Lower lobe of right lung (tissue), 2 donors: Measurements from ENCODE around the gene AMMECR1. TPM values are rescaled to one million over a fixed set of nuclear protein-coding genes. Genes with fewer than 3 reads are reported as not detected.

Source experiments
- ATAC-seq, 2 donors: fragments of 200-7000 bp; cut with Tn5 transposase; one replicate each; pipeline ENCODE4 v1.9.1; 2020 to 2022; ENCODE audit warnings: mild to moderate bottlenecking in 2 of 2, moderate library complexity in 2 of 2
- DNase-seq: peaks from one replicate; pipeline ENCODE4 v3.0.0-alpha.2; 2020
- H3K27ac ChIP-seq: fragments of 200-600 bp; one replicate; pipeline ENCODE4 v1.8.0; 2022
- H3K27me3 ChIP-seq: fragments of 200-600 bp; one replicate; pipeline ENCODE4 v1.8.0; 2022; ENCODE audit warnings: low read depth
- H3K36me3 ChIP-seq: fragments of 200-600 bp; one replicate; pipeline ENCODE4 v1.8.0; 2022; ENCODE audit warnings: mild to moderate bottlenecking
- H3K4me1 ChIP-seq: fragments of 200-600 bp; one replicate; pipeline ENCODE4 v1.8.0; 2022
- H3K4me3 ChIP-seq: fragments of 200-600 bp; one replicate; pipeline ENCODE4 v1.8.0; 2022; ENCODE audit warnings: mild to moderate bottlenecking
- H3K9me3 ChIP-seq: fragments of 200-600 bp; one replicate; pipeline ENCODE4 v1.8.0; 2022
- CTCF ChIP-seq: fragments of 200-600 bp; IDR thresholded peaks from one replicate; pipeline ENCODE4 v1.8.0; 2022; ENCODE audit warnings: antibody characterized with exemption, mild to moderate bottlenecking
- intact Hi-C: fragments of 100-400 bp; cut with DNase I; formaldehyde crosslinking; loops from one replicate; pipeline ENCODE4 v1.11.0; 2022
- total RNA-seq: library from RNA; stranded (reverse); fragmentation: NEBNext Ultra II Directional; extraction: Animal tissue kit (Norgen Biotek cat#: 25700); gene quantifications from one replicate; pipeline ENCODE4 v1.2.1, GENCODE V29; 2021
- donor health status: DM: no; HTN: yes; CAD: no; lungs with severe emphysema.

AMMECR1 gene
- total RNA-seq, 1 donor from 2014 or later: 6.5 TPM

- H3K4me3 ChIP-seq: no peak overlapping the region
- DNase-seq (no peak), ATAC-seq (no peak)
- no peaks in the 10 kb centered on the region for H3K27me3 ChIP-seq
- no peaks in the 10 kb centered on the region for H3K36me3 ChIP-seq
- no peaks in the 10 kb centered on the region for H3K9me3 ChIP-seq
- intact Hi-C loops: no loop called here
- H3K27ac ChIP-seq: no peak overlapping the region
- TF ChIP-seq CTCF: no peak
- H3K4me1 ChIP-seq: no peaks in the 10 kb centered on the region
These were observed 7.7 kb downstream of the AMMECR1 start for GRCh38 chrX:110310000-110310790.

GRCh38 chrX:110308220-110308619 is 9.7 kb downstream of the AMMECR1 start:
- intact Hi-C loops: no loop called here
- DNase-seq: no peak
- Histone ChIP-seq H3K4me1 (no peaks in the 10 kb centered on the region), H3K36me3 (no peaks in the 10 kb centered on the region), H3K4me3 (no peak overlapping the region), H3K27me3 (no peaks in the 10 kb centered on the region), H3K9me3 (no peaks in the 10 kb centered on the region), H3K27ac (no peak overlapping the region)
- no peak for ATAC-seq
- no peak for TF ChIP-seq CTCF

- H3K4me3 ChIP-seq: no peak overlapping the region
- no peaks in the 10 kb centered on the region for H3K4me1 ChIP-seq
- TF ChIP-seq CTCF: no peak
- H3K36me3 ChIP-seq: no peaks in the 10 kb centered on the region
- no peaks in the 10 kb centered on the region for H3K9me3 ChIP-seq
- no peaks in the 10 kb centered on the region for H3K27me3 ChIP-seq
- no peak overlapping the region for H3K27ac ChIP-seq
- intact Hi-C loops: no loop called here
- ATAC-seq: no peak
- no peak for DNase-seq
These were observed 13.0 kb downstream of the AMMECR1 start for GRCh38 chrX:110304884-110305283.

- H3K4me1 ChIP-seq: no peaks in the 10 kb centered on the region
- no peak overlapping the region for H3K27ac ChIP-seq
- no peak overlapping the region for H3K4me3 ChIP-seq
- H3K27me3 ChIP-seq: no peaks in the 10 kb centered on the region
- TF ChIP-seq CTCF: no peak
- no peaks in the 10 kb centered on the region for H3K9me3 ChIP-seq
- no peak for ATAC-seq
- H3K36me3 ChIP-seq: no peaks in the 10 kb centered on the region
- intact Hi-C loops: no loop called here
- no peak for DNase-seq
These were observed 13.5 kb downstream of the AMMECR1 start for GRCh38 chrX:110304371-110304770.

GRCh38 chrX:110302975-110303374 is 14.9 kb downstream of the AMMECR1 start:
- TF ChIP-seq CTCF: no peak
- Histone ChIP-seq H3K36me3 (no peaks in the 10 kb centered on the region), H3K4me1 (no peaks in the 10 kb centered on the region), H3K27me3 (no peaks in the 10 kb centered on the region), H3K4me3 (no peak overlapping the region), H3K27ac (no peak overlapping the region), H3K9me3 (no peaks in the 10 kb centered on the region)
- intact Hi-C loops: no loop called here
- no peak for ATAC-seq
- DNase-seq: no peak
